Right lobe of liver (tissue), 6 donors: ENCODE measurements around the gene PRDM4. TPM values are rescaled to one million over a fixed set of nuclear protein-coding genes. Genes with fewer than 3 reads are reported as not detected.
A peak's percentile ranks its signal among the peaks of the same experiment; 100 is the strongest.

Source experiments
- ATAC-seq, 4 donors: fragments of 200-7000 bp; cut with Tn5 transposase; one replicate each; pipeline ENCODE4 v1.9.1; 2020; ENCODE audit warnings: mild to moderate bottlenecking in 4 of 4, moderate library complexity in 4 of 4
- DNase-seq, 3 donors: peaks; one replicate each; pipeline ENCODE4 v3.0.0-alpha.2; 2020
- H3K27ac ChIP-seq, 3 donors: fragments of 200-600 bp; one replicate each; pipeline ENCODE4 v1.8.0; 2022
- H3K27me3 ChIP-seq, 2 donors: fragments of 200-600 bp; one replicate each; pipeline ENCODE4 v1.8.0; 2022
- H3K36me3 ChIP-seq, 4 donors: fragments of 200-600 bp; sonication (generic) in 1 of 4; one replicate each; pipeline versions ENCODE4 v1.5.1 to v1.8.0; 2017 to 2022; ENCODE audit warnings: control low read depth in 1 of 4
- H3K4me1 ChIP-seq, 4 donors: fragments of 200-600 bp; sonication (generic) in 1 of 4; one replicate each; pipeline versions ENCODE4 v1.5.1 to v1.8.0; 2017 to 2022; ENCODE audit warnings: control low read depth in 1 of 4
- H3K4me3 ChIP-seq, 3 donors: fragments of 200-600 bp; one replicate each; pipeline ENCODE4 v1.8.0; 2022
- H3K9me3 ChIP-seq, 4 donors: fragments of 200-600 bp; sonication (generic) in 1 of 4; one replicate each; pipeline versions ENCODE4 v1.5.1 to v1.8.0; 2017 to 2022; ENCODE audit warnings: control low read depth in 1 of 4
- POLR2A ChIP-seq: fragments of 450-650 bp; IDR thresholded peaks from one replicate; pipeline ENCODE4 v1.6.1; 2017; ENCODE audit warnings: antibody characterized with exemption, mild to moderate bottlenecking
- WGBS: methylation state at CpG from one replicate; pipeline ENCODE4 v1.1.6; 2018; ENCODE audit warnings: low coverage, low lambda C conversion rate; ENCODE audit not compliant: insufficient coverage; ENCODE audit errors: missing lambda C conversion rate; 5-methylcytosine and 5-hydroxymethylcytosine counted together
- intact Hi-C, 2 donors: fragments of 100-400 bp; cut with DNase I; formaldehyde crosslinking; loops; one replicate each; pipeline versions ENCODE4 v1.11.2 to v1.14.1; 2022
- long read RNA-seq: library from polyadenylated mRNA; unstranded; transcript quantifications from one replicate; pipeline ENCODE4 v2.0.0, GENCODE V29; 2019
- total RNA-seq, 6 experiments: library from RNA; depleted of rRNA in 2 of 6; stranded (reverse); fragments of >200 nt in 2 of 6; fragmentation: NEBNext Ultra II Directional in 3 of 6; extraction: Animal tissue kit (Norgen Biotek cat#: 25700) in 3 of 6; gene quantifications; one replicate each; pipeline versions ENCODE4 v1.1.0 to v1.2.4, GENCODE V29; 2016 to 2023
- TF ChIP-seq, protein P1 (sequence below), 4 donors: fragments of 200-600 bp in 3 of 4; fragments of 450-650 bp in 1 of 4; IDR thresholded peaks; one replicate each; pipeline versions ENCODE4 v1.5.1 to v1.8.0; 2016 to 2022; ENCODE audit warnings: antibody characterized with exemption in 4 of 4, mild to moderate bottlenecking in 2 of 4
- donor health status: DM: no; HTN: yes; CAD: no.
- donor health status: DM: no; HTN: no; CAD: no.
- donor health status: DM: no; HTN: no; CAD: no.
- donor health status: DM: no; HTN: yes; CAD: no.
- donor health status: DM: no; HTN: yes; CAD: no.

Gene PRDM4, protein sequence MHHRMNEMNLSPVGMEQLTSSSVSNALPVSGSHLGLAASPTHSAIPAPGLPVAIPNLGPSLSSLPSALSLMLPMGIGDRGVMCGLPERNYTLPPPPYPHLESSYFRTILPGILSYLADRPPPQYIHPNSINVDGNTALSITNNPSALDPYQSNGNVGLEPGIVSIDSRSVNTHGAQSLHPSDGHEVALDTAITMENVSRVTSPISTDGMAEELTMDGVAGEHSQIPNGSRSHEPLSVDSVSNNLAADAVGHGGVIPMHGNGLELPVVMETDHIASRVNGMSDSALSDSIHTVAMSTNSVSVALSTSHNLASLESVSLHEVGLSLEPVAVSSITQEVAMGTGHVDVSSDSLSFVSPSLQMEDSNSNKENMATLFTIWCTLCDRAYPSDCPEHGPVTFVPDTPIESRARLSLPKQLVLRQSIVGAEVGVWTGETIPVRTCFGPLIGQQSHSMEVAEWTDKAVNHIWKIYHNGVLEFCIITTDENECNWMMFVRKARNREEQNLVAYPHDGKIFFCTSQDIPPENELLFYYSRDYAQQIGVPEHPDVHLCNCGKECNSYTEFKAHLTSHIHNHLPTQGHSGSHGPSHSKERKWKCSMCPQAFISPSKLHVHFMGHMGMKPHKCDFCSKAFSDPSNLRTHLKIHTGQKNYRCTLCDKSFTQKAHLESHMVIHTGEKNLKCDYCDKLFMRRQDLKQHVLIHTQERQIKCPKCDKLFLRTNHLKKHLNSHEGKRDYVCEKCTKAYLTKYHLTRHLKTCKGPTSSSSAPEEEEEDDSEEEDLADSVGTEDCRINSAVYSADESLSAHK
- 1 to 10 TPM; 5.9 to 8.2 (median 7.1) TPM for total RNA-seq
- long read RNA-seq: 0 reads

DNA sequence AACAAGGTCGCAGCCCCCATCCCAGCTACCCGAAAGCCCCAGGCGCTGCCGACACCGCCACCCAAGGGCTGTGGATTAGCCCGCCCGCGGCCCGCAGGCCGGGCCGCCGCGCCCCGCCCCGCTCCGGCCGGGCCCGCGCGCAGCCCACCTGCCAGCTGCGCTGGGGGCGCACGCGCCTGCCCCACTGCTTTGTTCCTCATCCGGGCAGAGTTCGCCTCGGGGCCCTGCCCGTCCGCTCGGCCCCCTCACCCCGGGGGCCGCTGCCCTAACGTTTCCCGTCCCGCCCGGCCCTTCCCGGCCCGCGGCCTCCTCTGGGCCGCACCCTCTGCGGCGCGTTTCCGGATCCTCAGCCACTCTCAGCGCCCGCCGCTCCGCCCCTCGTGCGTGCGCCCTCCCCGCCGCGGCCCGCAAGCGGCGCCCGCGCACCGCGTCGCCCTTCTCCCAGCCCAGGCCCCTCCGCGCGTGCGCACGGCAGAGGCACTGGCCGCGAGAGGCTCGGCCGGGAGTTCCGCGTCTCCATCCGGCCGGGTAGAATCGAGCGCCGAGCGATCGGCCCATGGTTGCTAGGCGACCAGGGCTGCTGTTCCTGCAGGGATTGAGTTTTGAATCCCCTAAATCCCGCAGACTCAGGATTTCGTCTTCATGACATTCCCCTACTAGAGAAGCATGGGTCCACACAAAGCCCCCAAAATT lies at the start of gene PRDM4:
TSS of gene PRDM4 (minus strand) at position 329 of the 693 bp plus-strand sequence. CDS start 622 bp downstream, outside the sequence.
- Histone ChIP-seq H3K27me3 (no peaks in the 10 kb centered on the region), H3K4me1 (peaks cover 0 to 18% (median 5%) of the 10 kb centered on the region in 4 donors), H3K36me3 (peaks cover 0 to 17% (median 5%) of the 10 kb centered on the region in 4 donors), H3K9me3 (no peaks in the 10 kb centered on the region), H3K27ac (peak within 1 kb of the TSS in 2 of 3 donors; percentile 39 to 41), H3K4me3 (peak within 1 kb of the TSS; percentile 79 to 82 (median 81))
- intact Hi-C loops: loop anchor here in 1 of 2 donors (10.0 kb wide), 1 partner anchor 66 kb away; no protein-coding TSS in a partner anchor
- peak; percentile 92 for TF ChIP-seq POLR2A
- TF ChIP-seq, protein P1, sequence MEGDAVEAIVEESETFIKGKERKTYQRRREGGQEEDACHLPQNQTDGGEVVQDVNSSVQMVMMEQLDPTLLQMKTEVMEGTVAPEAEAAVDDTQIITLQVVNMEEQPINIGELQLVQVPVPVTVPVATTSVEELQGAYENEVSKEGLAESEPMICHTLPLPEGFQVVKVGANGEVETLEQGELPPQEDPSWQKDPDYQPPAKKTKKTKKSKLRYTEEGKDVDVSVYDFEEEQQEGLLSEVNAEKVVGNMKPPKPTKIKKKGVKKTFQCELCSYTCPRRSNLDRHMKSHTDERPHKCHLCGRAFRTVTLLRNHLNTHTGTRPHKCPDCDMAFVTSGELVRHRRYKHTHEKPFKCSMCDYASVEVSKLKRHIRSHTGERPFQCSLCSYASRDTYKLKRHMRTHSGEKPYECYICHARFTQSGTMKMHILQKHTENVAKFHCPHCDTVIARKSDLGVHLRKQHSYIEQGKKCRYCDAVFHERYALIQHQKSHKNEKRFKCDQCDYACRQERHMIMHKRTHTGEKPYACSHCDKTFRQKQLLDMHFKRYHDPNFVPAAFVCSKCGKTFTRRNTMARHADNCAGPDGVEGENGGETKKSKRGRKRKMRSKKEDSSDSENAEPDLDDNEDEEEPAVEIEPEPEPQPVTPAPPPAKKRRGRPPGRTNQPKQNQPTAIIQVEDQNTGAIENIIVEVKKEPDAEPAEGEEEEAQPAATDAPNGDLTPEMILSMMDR (IDR thresholded peaks at IDR 0.05): peak; percentile 45 to 62 (median 46)
- ATAC-seq (peak; percentile 98 to 99 (median 98)), DNase-seq (peak; percentile 94 to 95 (median 95))
- 0% methylated on average over 4 of the region's 83 CpGs for WGBS

DNA sequence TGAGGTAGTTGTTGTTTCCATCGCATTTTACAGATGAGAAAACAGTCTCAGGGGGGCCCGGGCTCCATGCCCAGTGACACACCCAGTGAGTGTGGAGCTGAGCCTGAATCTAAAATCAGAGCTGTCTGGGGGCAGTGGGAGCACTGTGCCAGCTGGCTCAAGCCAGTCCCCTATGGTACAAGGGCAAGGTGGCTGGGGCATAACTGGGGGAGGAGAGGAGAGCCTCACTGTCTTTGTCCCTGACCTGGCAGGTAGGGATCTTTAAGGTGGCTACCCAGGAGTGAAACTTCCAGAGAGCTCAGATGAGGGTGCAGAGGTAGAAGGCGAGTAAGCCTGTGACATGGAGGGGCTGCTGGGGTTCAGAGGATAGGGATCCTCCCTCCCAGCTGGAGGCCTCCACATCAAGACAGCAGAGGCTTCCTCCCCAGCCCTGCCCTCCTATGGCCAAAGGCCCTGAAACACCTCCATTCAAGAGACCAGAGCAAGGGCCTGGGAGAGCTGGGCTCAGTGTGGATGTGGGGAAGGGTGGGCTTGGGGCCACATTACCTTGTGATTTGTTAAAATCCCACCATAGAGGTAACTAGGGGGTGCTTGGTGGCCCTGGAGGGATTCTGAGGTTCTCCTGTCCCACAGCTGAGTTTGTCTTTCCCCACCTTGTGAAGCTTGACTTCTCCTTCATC lies 46.7 kb upstream of the PRDM4 start:
- no peak for DNase-seq
- H3K4me1 ChIP-seq: no peaks in the 10 kb centered on the region
- H3K27me3 ChIP-seq: no peaks in the 10 kb centered on the region
- no peaks in the 10 kb centered on the region for H3K36me3 ChIP-seq
- H3K27ac ChIP-seq: no peak overlapping the region
- ATAC-seq: peak in 1 of 4 donors; percentile 18
- no peaks in the 10 kb centered on the region for H3K9me3 ChIP-seq
- no peak for TF ChIP-seq POLR2A
- TF ChIP-seq, protein P1 (IDR thresholded peaks at IDR 0.05): no peak
- no peak overlapping the region for H3K4me3 ChIP-seq
- intact Hi-C loops: no loop called here
- WGBS: 100% methylated on average over 1 of the region's 3 CpGs

- TF ChIP-seq, protein P1 (IDR thresholded peaks at IDR 0.05): no peak
- no peak for TF ChIP-seq POLR2A
- 65% methylated on average over 4 of the region's 22 CpGs for WGBS
- peak in 2 of 4 donors; percentile 10 to 40 for ATAC-seq
Measured at GRCh38 chr12:107805488-107806180, 44.7 kb upstream of the PRDM4 start.

More at GRCh38 chr12:107805488-107806180, 44.7 kb upstream of the PRDM4 start:
- H3K27ac ChIP-seq: no peak overlapping the region
- intact Hi-C loops: no loop called here
- H3K9me3 ChIP-seq: no peaks in the 10 kb centered on the region
- H3K27me3 ChIP-seq: no peaks in the 10 kb centered on the region
- no peak for DNase-seq
- H3K4me1 ChIP-seq: no peaks in the 10 kb centered on the region
- H3K4me3 ChIP-seq: no peak overlapping the region
- no peaks in the 10 kb centered on the region for H3K36me3 ChIP-seq
